Prostate gland (tissue), 2 donors: ENCODE results near the gene MCF2L2. TPM values are rescaled to one million over a fixed set of nuclear protein-coding genes. Genes with fewer than 3 reads are reported as not detected.

Experiments
- DNase-seq: peaks from one replicate; pipeline ENCODE4 v3.0.0-alpha.2; 2019; ENCODE audit warnings: low spot score
- H3K27ac ChIP-seq, 2 donors: fragments of 200-600 bp; sonication (generic); 2 replicates each; pipeline ENCODE4 v1.5.1; 2017 to 2019
- H3K27me3 ChIP-seq: fragments of 200-600 bp; sonication (generic); replicated peaks from 2 replicates; pipeline ENCODE4 v1.5.1; 2019; ENCODE audit not compliant: insufficient read depth
- H3K36me3 ChIP-seq, 2 donors: fragments of 200-600 bp; sonication (generic); 1 replicate in 1 of 2; 2 replicates in 1 of 2; pipeline versions ENCODE4 v1.5.1 to v1.8.1; 2017 to 2019
- H3K4me1 ChIP-seq: fragments of 200-600 bp; sonication (generic); replicated peaks from 2 replicates; pipeline ENCODE4 v1.5.1; 2019
- H3K4me3 ChIP-seq, 2 donors: fragments of 200-600 bp; sonication (generic); 2 replicates each; pipeline ENCODE4 v1.5.1; 2017 to 2019
- H3K9me3 ChIP-seq: fragments of 200-600 bp; sonication (generic); 2 replicates; pipeline ENCODE4 v1.5.1; 2017
- POLR2A ChIP-seq: fragments of 450-650 bp; IDR thresholded peaks from one replicate; pipeline ENCODE4 v1.6.1; 2016; ENCODE audit warnings: antibody characterized with exemption, mild to moderate bottlenecking
- POLR2AphosphoS5 ChIP-seq: sonication (generic); formaldehyde crosslinking; IDR thresholded peaks from one replicate; pipeline ENCODE4 v1.6.1; 2017; ENCODE audit warnings: antibody characterized with exemption
- WGBS: methylation state at CpG from one replicate; pipeline ENCODE4 v1.1.5; 2018; 5-methylcytosine and 5-hydroxymethylcytosine counted together
- intact Hi-C: fragments of 100-400 bp; cut with DNase I; formaldehyde crosslinking; loops from one replicate; pipeline ENCODE4 v1.14.2; 2022
- total RNA-seq, 2 donors: library from RNA; depleted of rRNA; stranded (reverse); fragments of >200 nt; gene quantifications; one replicate each; pipeline ENCODE4 v1.1.0, GENCODE V29; 2016
- TF ChIP-seq, protein P1 (sequence below), 4 experiments: fragments of 200-600 bp in 2 of 4; fragments of 450-650 bp in 2 of 4; sonication (generic) in 2 of 4; IDR thresholded peaks; 1 replicate in 3 of 4; 2 replicates in 1 of 4; pipeline ENCODE4 v1.5.1; 2016 to 2019; ENCODE audit warnings: antibody characterized with exemption in 4 of 4, mild to moderate bottlenecking in 2 of 4, moderate library complexity in 2 of 4

The MCF2L2 gene
- total RNA-seq, 2 donors from 2014 or later: 0.41 to 4.0 TPM

DNA sequence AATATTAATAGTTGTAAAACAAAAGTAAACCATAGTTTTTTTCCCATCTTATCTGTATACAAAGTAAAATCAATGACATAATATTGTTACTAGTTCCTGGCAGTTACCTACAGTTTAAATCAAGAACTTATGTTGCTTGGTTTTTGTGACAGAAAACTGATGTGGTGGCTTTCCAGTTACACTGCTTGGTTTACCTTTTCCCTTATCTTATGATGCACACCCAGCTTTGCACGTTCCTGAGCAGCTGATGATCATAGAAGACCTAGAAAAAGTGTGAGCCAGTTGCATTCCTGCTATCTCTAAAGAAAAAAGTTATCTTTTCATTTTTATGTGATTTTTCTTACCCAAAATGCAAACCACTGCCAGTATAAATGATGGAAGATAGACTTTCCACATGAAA, 229.5 kb downstream of the MCF2L2 start:
- no peaks in the 10 kb centered on the region for H3K9me3 ChIP-seq
- H3K27me3 ChIP-seq: no peaks in the 10 kb centered on the region
- H3K36me3 ChIP-seq: no peaks in the 10 kb centered on the region
- no peak overlapping the region for H3K4me3 ChIP-seq
- WGBS: 39% methylated on average over 1 of the region's 1 CpG
- H3K27ac ChIP-seq: no peak overlapping the region
- DNase-seq: no peak
- intact Hi-C loops: no loop called here
- H3K4me1 ChIP-seq: no peaks in the 10 kb centered on the region
- TF ChIP-seq POLR2A (no peak), POLR2AphosphoS5 (no peak)
- TF ChIP-seq, protein P1, sequence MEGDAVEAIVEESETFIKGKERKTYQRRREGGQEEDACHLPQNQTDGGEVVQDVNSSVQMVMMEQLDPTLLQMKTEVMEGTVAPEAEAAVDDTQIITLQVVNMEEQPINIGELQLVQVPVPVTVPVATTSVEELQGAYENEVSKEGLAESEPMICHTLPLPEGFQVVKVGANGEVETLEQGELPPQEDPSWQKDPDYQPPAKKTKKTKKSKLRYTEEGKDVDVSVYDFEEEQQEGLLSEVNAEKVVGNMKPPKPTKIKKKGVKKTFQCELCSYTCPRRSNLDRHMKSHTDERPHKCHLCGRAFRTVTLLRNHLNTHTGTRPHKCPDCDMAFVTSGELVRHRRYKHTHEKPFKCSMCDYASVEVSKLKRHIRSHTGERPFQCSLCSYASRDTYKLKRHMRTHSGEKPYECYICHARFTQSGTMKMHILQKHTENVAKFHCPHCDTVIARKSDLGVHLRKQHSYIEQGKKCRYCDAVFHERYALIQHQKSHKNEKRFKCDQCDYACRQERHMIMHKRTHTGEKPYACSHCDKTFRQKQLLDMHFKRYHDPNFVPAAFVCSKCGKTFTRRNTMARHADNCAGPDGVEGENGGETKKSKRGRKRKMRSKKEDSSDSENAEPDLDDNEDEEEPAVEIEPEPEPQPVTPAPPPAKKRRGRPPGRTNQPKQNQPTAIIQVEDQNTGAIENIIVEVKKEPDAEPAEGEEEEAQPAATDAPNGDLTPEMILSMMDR (IDR thresholded peaks at IDR 0.05): no peak

GRCh38 chr3:183197734-183198133, 230.7 kb downstream of the MCF2L2 start:
- TF ChIP-seq, protein P1 (IDR thresholded peaks at IDR 0.05): no peak
- TF ChIP-seq POLR2A (no peak), POLR2AphosphoS5 (no peak)
- Histone ChIP-seq H3K36me3 (no peaks in the 10 kb centered on the region), H3K27me3 (no peaks in the 10 kb centered on the region), H3K27ac (no peak overlapping the region), H3K4me1 (no peaks in the 10 kb centered on the region), H3K9me3 (no peaks in the 10 kb centered on the region), H3K4me3 (no peak overlapping the region)
- intact Hi-C loops: no loop called here
- no peak for DNase-seq

- Histone ChIP-seq H3K36me3 (no peaks in the 10 kb centered on the region), H3K27ac (no peak overlapping the region), H3K4me3 (no peak overlapping the region), H3K27me3 (no peaks in the 10 kb centered on the region), H3K4me1 (no peaks in the 10 kb centered on the region), H3K9me3 (no peaks in the 10 kb centered on the region)
- intact Hi-C loops: no loop called here
- no peak for DNase-seq
- 80% methylated on average over 4 of the region's 4 CpGs for WGBS
- TF ChIP-seq, protein P1 (IDR thresholded peaks at IDR 0.05): no peak
- TF ChIP-seq POLR2A (no peak), POLR2AphosphoS5 (no peak)
Measured at GRCh38 chr3:183195266-183195665, 233.2 kb downstream of the MCF2L2 start.

DNA sequence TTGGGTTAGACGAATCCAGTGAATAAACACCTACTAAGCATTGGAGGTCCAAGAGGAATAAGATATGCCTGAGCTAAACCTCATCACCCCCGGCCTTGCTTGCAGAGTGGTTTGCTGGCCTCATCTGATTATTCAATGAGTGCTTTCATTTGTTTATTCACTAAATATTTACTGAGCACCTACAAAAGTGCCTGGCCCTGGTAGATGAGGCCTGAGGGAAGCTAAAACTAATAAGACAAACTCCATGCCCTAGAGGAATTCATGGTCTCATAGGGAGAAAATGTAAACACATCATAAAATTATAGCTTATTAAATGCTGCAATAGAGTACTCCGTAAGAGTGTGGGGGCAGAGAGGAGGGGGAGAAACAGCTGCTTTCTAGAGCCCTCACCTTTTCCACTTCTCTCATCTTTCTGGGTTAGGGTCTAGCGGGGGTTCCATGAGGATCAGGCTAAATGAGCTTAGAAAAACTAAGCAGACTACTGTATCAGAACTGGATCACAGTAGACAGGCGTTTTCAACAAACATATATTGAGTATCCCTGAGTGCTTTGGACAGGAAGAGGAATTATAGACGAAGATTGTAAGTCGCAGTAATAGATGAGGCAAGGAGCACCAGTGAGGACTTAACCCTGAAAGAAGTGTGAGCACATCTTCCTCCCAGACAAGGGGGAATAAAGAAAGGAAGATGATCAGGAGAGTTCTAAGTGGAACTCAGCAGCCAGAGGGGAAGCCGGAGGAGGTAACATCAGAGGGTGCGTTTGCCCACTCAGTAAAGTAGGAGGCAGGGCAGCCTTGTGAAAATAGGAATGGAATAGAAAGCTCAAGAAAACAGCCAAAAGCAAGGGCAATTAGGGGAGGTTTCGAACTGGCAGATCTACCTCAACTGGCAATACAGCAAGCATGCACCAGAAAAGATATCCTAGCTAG, 234.4 kb downstream of the MCF2L2 start:
- Histone ChIP-seq H3K27me3 (no peaks in the 10 kb centered on the region), H3K4me1 (no peaks in the 10 kb centered on the region), H3K27ac (no peak overlapping the region), H3K36me3 (no peaks in the 10 kb centered on the region), H3K9me3 (no peaks in the 10 kb centered on the region), H3K4me3 (no peak overlapping the region)
- intact Hi-C loops: loop anchor here (5.0 kb wide), 1 partner anchor 58 kb away; the partner anchor contains the start of gene B3GNT5
- 39% methylated on average over 10 of the region's 10 CpGs for WGBS
- DNase-seq: no peak
- TF ChIP-seq, protein P1 (IDR thresholded peaks at IDR 0.05): no peak
- TF ChIP-seq POLR2A (no peak), POLR2AphosphoS5 (peak; percentile 52)
